K562 (cell line): ENCODE data around the gene NUFIP2. TPM values are rescaled to one million over a fixed set of nuclear protein-coding genes. Genes with fewer than 3 reads are reported as not detected.
A peak's percentile ranks its signal among the peaks of the same experiment; 100 is the strongest.

ENCODE experiments used
- ARID1B ChIP-seq: fragments of 450-650 bp; IDR thresholded peaks from 2 replicates; pipeline ENCODE4 v1.6.1; 2016; ENCODE audit warnings: antibody characterized with exemption, mild to moderate bottlenecking, inconsistent platforms
- ATF7 ChIP-seq: fragments of 450-650 bp; IDR thresholded peaks from 2 replicates; pipeline ENCODE4 v1.7.1; 2014; ENCODE audit warnings: mild to moderate bottlenecking, moderate library complexity
- CEBPG ChIP-seq, 3 experiments: fragments of 200-800 bp in 1 of 3; sonication (Bioruptor generic) in 1 of 3; sonication (generic) in 1 of 3; formaldehyde crosslinking in 1 of 3; IDR thresholded peaks in 2 of 3; conservative IDR thresholded peaks in 1 of 3; 2 replicates each; pipeline versions ENCODE4 v1.6.1 to v1.8.0; 2016 to 2022; ENCODE audit warnings: missing compliant biosample characterization in 2 of 3, missing genetic modification characterization in 2 of 3, mild to moderate bottlenecking in 1 of 3, missing genetic modification reagents in 1 of 3
- FOXM1 ChIP-seq, 2 experiments: fragments of 450-650 bp in 1 of 2; sonication (generic) in 1 of 2; formaldehyde crosslinking in 1 of 2; IDR thresholded peaks; 2 replicates each; pipeline versions ENCODE4 v1.6.1 to v1.9.0; 2017 to 2022; ENCODE audit warnings: low read depth in 2 of 2, mild to moderate bottlenecking in 2 of 2, missing genetic modification reagents in 1 of 2, moderate library complexity in 1 of 2
- GABPA ChIP-seq: fragments of 200-800 bp; sonication (Bioruptor generic); conservative IDR thresholded peaks from 2 replicates; pipeline ENCODE4 v1.6.1; 2016; ENCODE audit warnings: low read depth, missing genetic modification characterization, missing compliant biosample characterization
- HSF4 ChIP-seq: fragments of 250-450 bp; sonication (Bioruptor Pico); IDR thresholded peaks from 2 replicates; pipeline ENCODE4 v2.1.2; 2022; ENCODE audit warnings: mild to moderate bottlenecking, moderate library complexity, borderline replicate concordance
- KLF16 ChIP-seq: IDR thresholded peaks from 2 replicates; pipeline ENCODE4 v1.6.1; 2016; ENCODE audit warnings: antibody characterized with exemption
- MAZ ChIP-seq, 2 experiments: fragments of 450-650 bp in 1 of 2; sonication (generic) in 1 of 2; formaldehyde crosslinking; IDR thresholded peaks in 1 of 2; conservative IDR thresholded peaks in 1 of 2; 2 replicates each; pipeline versions ENCODE4 v1.4.0 to v1.5.0; 2020; ENCODE audit warnings: mild to moderate bottlenecking in 1 of 2, missing genetic modification reagents in 1 of 2
- NONO ChIP-seq, 2 experiments: fragments of 200-400 bp in 1 of 2; fragments of 450-650 bp in 1 of 2; formaldehyde crosslinking in 1 of 2; IDR thresholded peaks; 2 replicates each; pipeline ENCODE4 v1.6.1; 2017; ENCODE audit warnings: low read depth in 2 of 2, mild to moderate bottlenecking in 2 of 2, moderate library complexity in 2 of 2, low read length in 1 of 2
- PCBP1 ChIP-seq: fragments of 200-400 bp; formaldehyde crosslinking; IDR thresholded peaks from 2 replicates; pipeline ENCODE4 v1.6.1; 2018; ENCODE audit warnings: mild to moderate bottlenecking, low read depth, low read length; ENCODE audit not compliant: poor library complexity, severe bottlenecking
- PHF8 ChIP-seq: fragments of 200-600 bp; sonication (generic); IDR thresholded peaks from 2 replicates; pipeline ENCODE4 v1.6.1; 2012; ENCODE audit warnings: mixed run types, mild to moderate bottlenecking, inconsistent platforms, low read length, moderate library complexity, borderline replicate concordance
- SNIP1 ChIP-seq: fragments of 450-650 bp; IDR thresholded peaks from 2 replicates; pipeline ENCODE4 v1.7.1; 2017; ENCODE audit warnings: low read depth, mild to moderate bottlenecking
- SP1 ChIP-seq: sonication (generic); formaldehyde crosslinking; IDR thresholded peaks from 2 replicates; pipeline ENCODE4 v1.8.1; 2022; ENCODE audit warnings: mild to moderate bottlenecking, missing genetic modification reagents
- TBL1XR1 ChIP-seq, 2 experiments: IDR thresholded peaks; 2 replicates each; pipeline ENCODE4 v1.6.1; 2012; ENCODE audit warnings: improper control_type of control experiment in 2 of 2, low read length in 2 of 2, mild to moderate bottlenecking in 1 of 2
- ZNF12 ChIP-seq: sonication (generic); formaldehyde crosslinking; IDR thresholded peaks from 2 replicates; pipeline ENCODE4 v1.4.0; 2020; ENCODE audit warnings: mild to moderate bottlenecking, missing genetic modification reagents
- polyA plus RNA-seq, 8 experiments: library from polyadenylated mRNA; depleted of rRNA in 4 of 8; stranded (reverse) in 5 of 8; unstranded in 3 of 8; fragments of >200 nt; fragmentation: Nextera tagmentation in 2 of 8; fragmentation: Illumina TruSeq in 1 of 8; extraction: Ambion mirVana in 2 of 8; extraction: Trizol in 1 of 8; gene quantifications; 2 replicates each; pipeline versions ENCODE4 v1.2.1 to v1.2.3, GENCODE V29; 2011 to 2014; ENCODE audit warnings: inconsistent platforms in 1 of 8, missing spikeins in 1 of 8
- total RNA-seq, 7 experiments: library from RNA; depleted of rRNA in 6 of 7; stranded (reverse); fragments of >200 nt in 6 of 7; fragmentation: Illumina TruSeq in 2 of 7; extraction: Trizol in 2 of 7; gene quantifications; 2 replicates each; pipeline versions ENCODE4 v1.2.1 to v1.2.3, GENCODE V29; 2011 to 2021; ENCODE audit warnings: low replicate concordance in 1 of 7
- TF ChIP-seq, protein P1 (sequence below): fragments of 450-650 bp; IDR thresholded peaks from 2 replicates; pipeline ENCODE4 v1.6.1; 2016
- TF ChIP-seq, protein P2 (sequence below): fragments of 250-450 bp; sonication (Bioruptor Pico); IDR thresholded peaks from 2 replicates; pipeline ENCODE4 v1.8.0; 2021; ENCODE audit warnings: mild to moderate bottlenecking, moderate library complexity
- TF ChIP-seq, protein P3 (sequence below): sonication (generic); formaldehyde crosslinking; IDR thresholded peaks from 2 replicates; pipeline ENCODE4 v1.8.0; 2023; ENCODE audit warnings: missing genetic modification reagents, mild to moderate bottlenecking, borderline replicate concordance

Gene NUFIP2
- total and polyA plus RNA-seq, 9 of the 15 experiments (the other 6 are each of a cell fraction or from before 2014, with no cell fraction given): 4.9 to 40.7 (median 18.5) TPM

DNA sequence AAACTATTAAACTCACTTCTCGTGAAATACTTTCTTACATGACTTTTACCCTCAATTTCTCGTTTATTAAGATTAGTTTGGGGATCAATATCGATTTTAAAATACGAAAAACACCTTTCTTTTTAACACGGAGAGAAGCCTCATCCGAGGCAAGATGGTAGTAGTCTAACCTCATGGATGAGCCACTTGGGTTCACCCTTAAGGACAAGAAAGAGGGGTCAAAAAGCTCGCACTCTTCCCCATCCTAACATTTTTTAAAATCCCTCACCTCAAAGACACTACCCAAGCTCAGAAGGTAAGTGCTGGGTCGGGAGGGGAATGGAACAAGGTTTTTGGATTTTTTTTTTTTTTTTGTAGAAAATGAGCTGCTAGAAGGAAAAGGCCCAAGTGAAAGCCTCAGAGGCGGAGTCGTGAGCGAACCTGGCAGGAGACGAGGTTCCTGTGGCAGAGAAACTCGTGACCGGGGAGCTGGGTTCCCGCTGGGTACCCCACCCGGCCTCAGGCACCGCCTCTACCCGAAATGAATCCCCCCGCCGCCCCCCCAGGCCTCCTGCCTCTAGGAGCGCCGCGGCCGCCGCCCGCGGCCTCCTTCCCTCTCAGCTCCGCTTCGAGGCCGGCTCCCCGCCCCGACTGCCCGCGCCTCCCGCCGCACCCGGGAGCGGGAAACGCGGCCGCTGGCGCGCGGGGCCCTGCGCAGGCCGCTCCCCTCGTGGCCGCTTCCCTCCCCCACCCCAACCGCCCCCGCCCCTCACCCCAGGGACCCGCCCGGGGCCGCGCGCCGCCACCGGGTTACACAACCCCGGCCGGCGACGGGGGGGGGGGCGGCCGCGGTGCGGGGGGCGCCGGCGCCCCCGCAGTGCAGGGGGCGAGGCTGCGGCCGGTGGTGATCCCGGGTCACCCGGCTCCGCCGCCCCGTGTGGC, 1.6 kb downstream of the NUFIP2 start (continued):
- TF ChIP-seq ARID1B (no peak), ZNF12 (CRISPR knock-in tag) (peak; percentile 94), MAZ (CRISPR knock-in tag; conservative IDR thresholded peaks at IDR 0.05 in 1 of 2, IDR thresholded peaks at IDR 0.05 in 1 of 2) (no peak), NONO (IDR thresholded peaks at IDR 0.05; ENCODE audit: low read depth in 2 of 2, low read length in 1 of 2) (no peak), SNIP1 (0 out of 2 replicates have a peak, but pooled peaks have one; percentile 44), HSF4 (no peak), KLF16 (no peak), ATF7 (no peak), PCBP1 (peak; percentile 77), CEBPG (CRISPR knock-in tag; IDR thresholded peaks at IDR 0.05) (no peak), CEBPG (tag; conservative IDR thresholded peaks at IDR 0.05 in 1 of 2, IDR thresholded peaks at IDR 0.05 in 1 of 2) (peak; percentile 54 to 56; a peak in 3 of 4 replicates), PHF8 (no peak; the same call in 1 of the 2 replicates), TBL1XR1 (IDR thresholded peaks at IDR 0.05; ENCODE audit: low read length in 2 of 2) (no peak), SP1 (CRISPR knock-in tag) (no peak), FOXM1 (IDR thresholded peaks at IDR 0.05; ENCODE audit: low read depth) (no peak), FOXM1 (CRISPR knock-in tag; IDR thresholded peaks at IDR 0.05; ENCODE audit: low read depth) (no peak), GABPA (tag) (no peak)
- TF ChIP-seq, protein P1, sequence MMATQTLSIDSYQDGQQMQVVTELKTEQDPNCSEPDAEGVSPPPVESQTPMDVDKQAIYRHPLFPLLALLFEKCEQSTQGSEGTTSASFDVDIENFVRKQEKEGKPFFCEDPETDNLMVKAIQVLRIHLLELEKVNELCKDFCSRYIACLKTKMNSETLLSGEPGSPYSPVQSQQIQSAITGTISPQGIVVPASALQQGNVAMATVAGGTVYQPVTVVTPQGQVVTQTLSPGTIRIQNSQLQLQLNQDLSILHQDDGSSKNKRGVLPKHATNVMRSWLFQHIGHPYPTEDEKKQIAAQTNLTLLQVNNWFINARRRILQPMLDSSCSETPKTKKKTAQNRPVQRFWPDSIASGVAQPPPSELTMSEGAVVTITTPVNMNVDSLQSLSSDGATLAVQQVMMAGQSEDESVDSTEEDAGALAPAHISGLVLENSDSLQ: no peak
- TF ChIP-seq, protein P2, sequence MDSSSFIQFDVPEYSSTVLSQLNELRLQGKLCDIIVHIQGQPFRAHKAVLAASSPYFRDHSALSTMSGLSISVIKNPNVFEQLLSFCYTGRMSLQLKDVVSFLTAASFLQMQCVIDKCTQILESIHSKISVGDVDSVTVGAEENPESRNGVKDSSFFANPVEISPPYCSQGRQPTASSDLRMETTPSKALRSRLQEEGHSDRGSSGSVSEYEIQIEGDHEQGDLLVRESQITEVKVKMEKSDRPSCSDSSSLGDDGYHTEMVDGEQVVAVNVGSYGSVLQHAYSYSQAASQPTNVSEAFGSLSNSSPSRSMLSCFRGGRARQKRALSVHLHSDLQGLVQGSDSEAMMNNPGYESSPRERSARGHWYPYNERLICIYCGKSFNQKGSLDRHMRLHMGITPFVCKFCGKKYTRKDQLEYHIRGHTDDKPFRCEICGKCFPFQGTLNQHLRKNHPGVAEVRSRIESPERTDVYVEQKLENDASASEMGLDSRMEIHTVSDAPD (CRISPR knock-in tag): no peak
- TF ChIP-seq, protein P3, sequence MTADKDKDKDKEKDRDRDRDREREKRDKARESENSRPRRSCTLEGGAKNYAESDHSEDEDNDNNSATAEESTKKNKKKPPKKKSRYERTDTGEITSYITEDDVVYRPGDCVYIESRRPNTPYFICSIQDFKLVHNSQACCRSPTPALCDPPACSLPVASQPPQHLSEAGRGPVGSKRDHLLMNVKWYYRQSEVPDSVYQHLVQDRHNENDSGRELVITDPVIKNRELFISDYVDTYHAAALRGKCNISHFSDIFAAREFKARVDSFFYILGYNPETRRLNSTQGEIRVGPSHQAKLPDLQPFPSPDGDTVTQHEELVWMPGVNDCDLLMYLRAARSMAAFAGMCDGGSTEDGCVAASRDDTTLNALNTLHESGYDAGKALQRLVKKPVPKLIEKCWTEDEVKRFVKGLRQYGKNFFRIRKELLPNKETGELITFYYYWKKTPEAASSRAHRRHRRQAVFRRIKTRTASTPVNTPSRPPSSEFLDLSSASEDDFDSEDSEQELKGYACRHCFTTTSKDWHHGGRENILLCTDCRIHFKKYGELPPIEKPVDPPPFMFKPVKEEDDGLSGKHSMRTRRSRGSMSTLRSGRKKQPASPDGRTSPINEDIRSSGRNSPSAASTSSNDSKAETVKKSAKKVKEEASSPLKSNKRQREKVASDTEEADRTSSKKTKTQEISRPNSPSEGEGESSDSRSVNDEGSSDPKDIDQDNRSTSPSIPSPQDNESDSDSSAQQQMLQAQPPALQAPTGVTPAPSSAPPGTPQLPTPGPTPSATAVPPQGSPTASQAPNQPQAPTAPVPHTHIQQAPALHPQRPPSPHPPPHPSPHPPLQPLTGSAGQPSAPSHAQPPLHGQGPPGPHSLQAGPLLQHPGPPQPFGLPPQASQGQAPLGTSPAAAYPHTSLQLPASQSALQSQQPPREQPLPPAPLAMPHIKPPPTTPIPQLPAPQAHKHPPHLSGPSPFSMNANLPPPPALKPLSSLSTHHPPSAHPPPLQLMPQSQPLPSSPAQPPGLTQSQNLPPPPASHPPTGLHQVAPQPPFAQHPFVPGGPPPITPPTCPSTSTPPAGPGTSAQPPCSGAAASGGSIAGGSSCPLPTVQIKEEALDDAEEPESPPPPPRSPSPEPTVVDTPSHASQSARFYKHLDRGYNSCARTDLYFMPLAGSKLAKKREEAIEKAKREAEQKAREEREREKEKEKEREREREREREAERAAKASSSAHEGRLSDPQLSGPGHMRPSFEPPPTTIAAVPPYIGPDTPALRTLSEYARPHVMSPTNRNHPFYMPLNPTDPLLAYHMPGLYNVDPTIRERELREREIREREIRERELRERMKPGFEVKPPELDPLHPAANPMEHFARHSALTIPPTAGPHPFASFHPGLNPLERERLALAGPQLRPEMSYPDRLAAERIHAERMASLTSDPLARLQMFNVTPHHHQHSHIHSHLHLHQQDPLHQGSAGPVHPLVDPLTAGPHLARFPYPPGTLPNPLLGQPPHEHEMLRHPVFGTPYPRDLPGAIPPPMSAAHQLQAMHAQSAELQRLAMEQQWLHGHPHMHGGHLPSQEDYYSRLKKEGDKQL: no peak
